ENCODE data around the gene BRPF3.

BRPF3 gene

DNA sequence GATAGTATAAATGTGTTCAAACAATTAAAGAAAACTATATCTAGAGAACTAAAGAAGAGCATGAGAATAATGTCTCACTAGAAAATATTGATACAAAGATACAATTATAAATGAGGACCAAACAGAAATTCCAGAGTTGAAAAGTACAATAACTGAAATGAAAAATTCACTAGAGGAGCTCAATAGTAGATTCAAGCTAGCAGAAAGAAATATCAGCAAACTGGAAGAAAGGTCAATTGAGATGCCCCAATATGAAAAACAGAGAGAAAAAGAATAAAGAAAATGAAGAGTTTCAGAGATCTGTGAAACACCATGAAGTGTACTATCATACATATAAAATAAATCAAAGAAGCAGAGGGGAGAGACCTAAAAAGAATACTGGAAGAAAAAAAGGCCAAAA, 18.0 kb upstream of the BRPF3 start:
- Histone ChIP-seq H3K36me3 (replicated peaks) (no peaks in the 10 kb centered on the region), H3K27ac (no peak overlapping the region), H3K27me3 (replicated peaks) (no peaks in the 10 kb centered on the region), H3K4me3 (ENCODE audit: low read depth, low read length) (no peak overlapping the region)
- in situ Hi-C loops (cut with HindIII; ENCODE audit: low pct_ligation_motif_present, low sequenced_read_pairs) = no loop called here
- DNase-seq = no peak
- TF ChIP-seq CTCF (IDR thresholded peaks at IDR 0.05; ENCODE audit: low read depth, low read length, missing control alignments) = no peak

- no peaks in the 10 kb centered on the region for H3K36me3 ChIP-seq (replicated peaks)
- in situ Hi-C loops (cut with HindIII; ENCODE audit: low pct_ligation_motif_present, low sequenced_read_pairs) = no loop called here
- no peak for TF ChIP-seq CTCF (IDR thresholded peaks at IDR 0.05; ENCODE audit: low read depth, low read length, missing control alignments)
- no peaks in the 10 kb centered on the region for H3K27me3 ChIP-seq (replicated peaks)
- no peak overlapping the region for H3K4me3 ChIP-seq (ENCODE audit: low read depth, low read length)
- DNase-seq = no peak
- no peak overlapping the region for H3K27ac ChIP-seq
Measured at GRCh38 chr6:36180126-36180525, 16.4 kb upstream of the BRPF3 start.

GRCh38 chr6:36184311-36184710, 12.2 kb upstream of the BRPF3 start:
- TF ChIP-seq CTCF (IDR thresholded peaks at IDR 0.05; ENCODE audit: low read depth, low read length, missing control alignments) = no peak
- no peaks in the 10 kb centered on the region for H3K27me3 ChIP-seq (replicated peaks)
- H3K36me3 ChIP-seq (replicated peaks) = no peaks in the 10 kb centered on the region
- H3K4me3 ChIP-seq (ENCODE audit: low read depth, low read length) = no peak overlapping the region
- no peak overlapping the region for H3K27ac ChIP-seq
- in situ Hi-C loops (cut with HindIII; ENCODE audit: low pct_ligation_motif_present, low sequenced_read_pairs) = no loop called here
- no peak for DNase-seq

GRCh38 chr6:36186199-36186598, 10.3 kb upstream of the BRPF3 start:
- H3K27me3 ChIP-seq (replicated peaks) = no peaks in the 10 kb centered on the region
- H3K4me3 ChIP-seq (ENCODE audit: low read depth, low read length) = no peak overlapping the region
- in situ Hi-C loops (cut with HindIII; ENCODE audit: low pct_ligation_motif_present, low sequenced_read_pairs) = no loop called here
- H3K27ac ChIP-seq = no peak overlapping the region
- DNase-seq = no peak
- no peaks in the 10 kb centered on the region for H3K36me3 ChIP-seq (replicated peaks)
- TF ChIP-seq CTCF (IDR thresholded peaks at IDR 0.05; ENCODE audit: low read depth, low read length, missing control alignments) = no peak

DNA sequence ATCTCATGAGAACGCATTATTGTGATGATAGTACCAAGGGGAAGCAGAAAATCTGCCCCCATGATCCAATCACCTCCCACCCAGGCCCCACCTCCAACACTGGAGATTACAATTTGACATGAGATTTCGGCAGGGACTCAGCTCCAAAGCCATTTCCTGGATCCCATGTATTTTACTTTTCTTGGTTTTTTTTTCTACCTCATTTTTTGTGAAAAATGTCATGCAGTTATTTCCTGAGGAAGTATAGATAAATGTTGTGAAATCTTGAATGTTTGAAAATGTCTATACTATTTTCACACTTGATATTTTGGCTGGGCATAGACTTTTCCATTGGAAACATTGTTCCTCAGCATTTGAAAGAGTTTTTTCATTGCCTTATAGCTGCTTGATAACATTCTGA, 9.1 kb upstream of the BRPF3 start:
- H3K27me3 ChIP-seq (replicated peaks) = no peaks in the 10 kb centered on the region
- in situ Hi-C loops (cut with HindIII; ENCODE audit: low pct_ligation_motif_present, low sequenced_read_pairs) = no loop called here
- H3K36me3 ChIP-seq (replicated peaks) = no peaks in the 10 kb centered on the region
- no peak for DNase-seq
- H3K4me3 ChIP-seq (ENCODE audit: low read depth, low read length) = no peak overlapping the region
- TF ChIP-seq CTCF (IDR thresholded peaks at IDR 0.05; ENCODE audit: low read depth, low read length, missing control alignments) = no peak
- H3K27ac ChIP-seq = no peak overlapping the region

DNA sequence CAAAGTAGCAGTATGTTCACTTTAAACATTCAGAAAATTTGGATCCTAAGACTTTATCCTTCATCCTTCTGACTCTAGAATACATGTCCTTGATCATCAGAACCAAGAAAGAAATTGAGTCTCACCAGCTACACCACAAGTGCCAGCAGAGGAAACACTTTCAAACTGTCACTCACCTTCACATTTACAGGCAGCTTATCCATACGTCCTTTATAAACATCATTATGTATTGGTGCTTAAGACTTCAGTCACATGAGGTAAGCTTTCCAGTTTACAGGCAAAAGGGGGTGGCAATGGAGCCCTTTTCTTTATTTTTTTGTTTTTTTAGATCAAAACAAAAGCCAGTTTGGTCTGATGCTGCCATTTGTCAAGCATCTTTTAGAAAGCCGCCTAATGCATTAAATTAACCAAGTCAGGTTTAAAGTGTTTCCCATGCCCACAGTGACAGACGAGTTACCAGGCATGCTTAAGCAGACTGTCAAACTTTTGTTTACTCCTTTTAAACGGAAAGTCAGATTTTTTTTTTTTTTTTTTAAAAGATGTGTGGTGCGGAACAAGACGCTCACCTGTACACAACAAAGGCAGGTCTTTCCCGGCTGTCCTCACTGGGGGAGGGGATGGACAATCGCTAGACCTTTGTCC, 952 bp upstream of the BRPF3 start:
- Histone ChIP-seq H3K27me3 (replicated peaks) (no peaks in the 10 kb centered on the region), H3K4me3 (ENCODE audit: low read depth, low read length) (peak overlapping the region; percentile 75), H3K36me3 (replicated peaks) (peaks cover 2% of the 10 kb centered on the region), H3K27ac (no peak overlapping the region)
- in situ Hi-C loops (cut with HindIII; ENCODE audit: low pct_ligation_motif_present, low sequenced_read_pairs) = no loop called here
- TF ChIP-seq CTCF (IDR thresholded peaks at IDR 0.05; ENCODE audit: low read depth, low read length, missing control alignments) = no peak
- no peak for DNase-seq
